MCF 10A (cell line): ENCODE results near the gene SPTBN5. TPM values are rescaled to one million over a fixed set of nuclear protein-coding genes. Genes with fewer than 3 reads are reported as not detected.

Source experiments
- BruUV-seq: library from RNA; stranded (reverse); fragments of 400-500 nt; replicated peaks from 2 replicates; lab custom pipeline; 2021; lab: Mats Ljungman, UMichigan
- CTCF ChIA-PET: fragments of 300-600 bp; sonication (Branson Sonifier 250); formaldehyde crosslinking; extraction: SDS; loops from one replicate; lab custom pipeline; 2021; ENCODE audit warnings: antibody characterized with exemption, inconsistent platforms; lab: Yijun Ruan, JAX
- POLR2A ChIA-PET: fragments of 300-600, 350-650 bp; sonication (Branson Sonifier 250); formaldehyde crosslinking; extraction: SDS; loops from one replicate; lab custom pipeline; 2020; ENCODE audit warnings: antibody characterized with exemption, inconsistent platforms; lab: Yijun Ruan, JAX
- DNase-seq: peaks from one replicate; pipeline ENCODE4 v3.0.0-alpha.2; 2018; ENCODE audit not compliant: unreplicated experiment
- H3K27ac Mint-ChIP-seq: one replicate; pipeline ENCODE4 v1.8.0; 2022; ENCODE audit warnings: mild to moderate bottlenecking, low read depth, mixed read lengths; ENCODE audit not compliant: unreplicated experiment
- H3K27me3 Mint-ChIP-seq: one replicate; pipeline ENCODE4 v1.8.0; 2022; ENCODE audit warnings: mixed read lengths; ENCODE audit not compliant: insufficient read depth, unreplicated experiment
- H3K36me3 Mint-ChIP-seq: one replicate; pipeline ENCODE4 v1.8.0; 2022; ENCODE audit warnings: mild to moderate bottlenecking, moderate library complexity, mixed read lengths; ENCODE audit not compliant: insufficient read depth, unreplicated experiment
- H3K4me1 Mint-ChIP-seq: one replicate; pipeline ENCODE4 v1.8.0; 2022; ENCODE audit warnings: mixed read lengths; ENCODE audit not compliant: insufficient read depth, unreplicated experiment
- H3K4me3 Mint-ChIP-seq: one replicate; pipeline ENCODE4 v1.8.0; 2022; ENCODE audit warnings: mild to moderate bottlenecking, moderate library complexity, mixed read lengths; ENCODE audit not compliant: unreplicated experiment
- H3K9me3 Mint-ChIP-seq: one replicate; pipeline ENCODE4 v1.8.0; 2022; ENCODE audit warnings: mixed read lengths; ENCODE audit not compliant: unreplicated experiment
- CTCF ChIP-seq: fragments of 200-600 bp; IDR thresholded peaks from one replicate; pipeline ENCODE4 v1.8.0; 2022; ENCODE audit warnings: antibody characterized with exemption, mild to moderate bottlenecking; ENCODE audit not compliant: unreplicated experiment
- intact Hi-C: fragments of 100-400 bp; cut with micrococcal nuclease; formaldehyde crosslinking; loops from 2 replicates; pipeline ENCODE4 v1.14.1; 2022
- total RNA-seq: library from RNA; stranded (reverse); gene quantifications from 2 replicates; pipeline ENCODE4 v1.2.3, GENCODE V29; 2022

Gene SPTBN5
- total RNA-seq, 1 experiment from 2014 or later, result 1.1 TPM

DNA sequence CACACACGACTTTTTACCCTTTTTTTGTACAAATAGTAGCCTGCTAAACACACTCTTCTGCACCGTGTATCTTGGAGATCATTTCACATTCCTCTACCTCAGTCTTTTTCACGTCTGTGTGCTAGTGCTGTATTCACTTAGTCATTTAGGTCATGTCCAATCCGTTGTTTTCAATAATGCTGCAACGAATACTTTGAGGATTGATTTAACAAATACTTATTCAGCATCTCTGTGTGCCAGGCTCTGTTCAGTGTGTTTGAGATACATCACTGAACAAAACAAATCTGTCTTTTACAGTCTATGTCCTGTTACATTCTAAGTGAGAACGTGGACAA lies 65.1 kb downstream of the SPTBN5 start:
- Mint-ChIP-seq H3K36me3 (peaks cover 28% of the 10 kb centered on the region), H3K9me3 (no peaks in the 10 kb centered on the region), H3K4me1 (peaks cover 13% of the 10 kb centered on the region), H3K4me3 (peak overlapping the region; percentile 87), H3K27ac (peak overlapping the region; percentile 76), H3K27me3 (no peaks in the 10 kb centered on the region)
- CTCF ChIA-PET, result no interaction called here
- TF ChIP-seq CTCF, result no peak
- TSS peak; percentile 36 for BruUV-seq
- intact Hi-C loops, result loop anchor here (5.0 kb wide), 2 partner anchors 74 to 144 kb away; partner anchors contain the start of gene EHD4
- POLR2A ChIA-PET, result interaction anchor here (0.9 to 3.8 kb wide), 4 partner anchors 9 to 54 kb away, joined by 3 to 19 read pairs (median 7); partner anchors contain the start of genes MAPKBP1 and PLA2G4B
- DNase-seq, result no peak

GRCh38 chr15:41827880-41828806 lies 65.7 kb downstream of the SPTBN5 start, which contains the start of gene JMJD7:
TSS of gene JMJD7 (plus strand) at chr15:41828092. CDS start at chr15:41828125, 33 bp downstream.
- Mint-ChIP-seq H3K4me1 (peaks cover 13% of the 10 kb centered on the region), H3K27ac (peak within 1 kb of the TSS; percentile 76), H3K36me3 (peaks cover 32% of the 10 kb centered on the region), H3K4me3 (peak within 1 kb of the TSS; percentile 87), H3K27me3 (no peaks in the 10 kb centered on the region), H3K9me3 (no peaks in the 10 kb centered on the region)
- CTCF ChIA-PET, result interaction anchor here (0.6 kb wide), 1 partner anchor 364 kb away, joined by 4 read pairs; no protein-coding TSS in a partner anchor
- TF ChIP-seq CTCF, result no peak
- DNase-seq, result peak; percentile 85
- POLR2A ChIA-PET, result interaction anchor here (0.5 to 3.8 kb wide), 6 partner anchors 10 to 226 kb away, joined by 3 to 19 read pairs (median 5); partner anchors contain the start of genes MAPKBP1 and PLA2G4B
- intact Hi-C loops, result loop anchor here (5.0 kb wide), 2 partner anchors 74 to 144 kb away; partner anchors contain the start of gene EHD4
- no TSS peak for BruUV-seq

DNA sequence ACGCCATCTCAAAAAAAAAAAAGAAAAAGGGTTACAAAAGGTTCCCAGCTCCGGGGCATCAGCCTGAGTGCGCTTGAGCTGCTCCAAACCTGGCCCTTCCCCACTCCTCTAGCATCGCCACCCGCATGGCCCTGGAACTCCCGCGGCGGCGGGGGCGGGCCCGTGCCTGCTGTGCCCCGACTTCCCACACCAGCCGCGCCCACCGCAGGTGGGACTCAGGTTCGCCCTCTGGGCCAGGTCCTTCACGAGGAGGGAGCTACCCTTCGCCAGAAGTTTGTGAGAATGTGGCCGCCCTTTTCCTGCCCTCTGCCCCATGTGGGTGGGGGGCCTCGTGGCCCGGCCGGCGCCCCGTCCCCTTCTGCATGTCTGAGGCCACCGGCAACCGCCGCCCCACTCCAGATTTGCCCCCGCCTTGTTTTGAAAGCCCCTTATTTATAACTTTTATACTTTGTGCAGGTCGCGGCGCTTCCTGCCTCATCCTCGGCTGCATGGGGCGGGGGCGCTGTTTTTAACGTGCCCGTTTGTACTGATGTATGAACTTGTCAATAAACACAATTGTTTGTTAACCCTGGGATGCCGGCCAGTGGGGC lies 66.5 kb downstream of the SPTBN5 start:
- ChIA-PET CTCF (interaction anchor here (0.7 kb wide), 2 partner anchors 49 to 88 kb away, joined by 3 to 5 read pairs; no protein-coding TSS in a partner anchor), POLR2A (interaction anchor here (0.6 to 3.8 kb wide), 4 partner anchors 42 to 77 kb away, joined by 3 to 19 read pairs (median 6); partner anchors contain the start of gene MAPKBP1)
- no TSS peak for BruUV-seq
- peak overlapping the region; percentile 87 for H3K4me3 Mint-ChIP-seq
- DNase-seq, result no peak
- peaks cover 35% of the 10 kb centered on the region for H3K36me3 Mint-ChIP-seq
- peaks cover 6% of the 10 kb centered on the region for H3K4me1 Mint-ChIP-seq
- no peaks in the 10 kb centered on the region for H3K9me3 Mint-ChIP-seq
- peak overlapping the region; percentile 76 for H3K27ac Mint-ChIP-seq
- H3K27me3 Mint-ChIP-seq, result no peaks in the 10 kb centered on the region
- intact Hi-C loops, result loop anchor here (5.0 kb wide), 2 partner anchors 75 to 145 kb away; partner anchors contain the start of gene EHD4
- TF ChIP-seq CTCF, result no peak
